Measurements from ENCODE around the gene CEP55. TPM values are rescaled to one million over a fixed set of nuclear protein-coding genes. Genes with fewer than 3 reads are reported as not detected.

CEP55 gene
- polyA plus RNA-seq, 1 experiment, result 16.3 TPM

- Histone ChIP-seq H3K4me3 (ENCODE audit: low read depth, low read length) (no peak overlapping the region), H3K27ac (ENCODE audit: low read depth, low read length) (no peak overlapping the region), H3K9me3 (ENCODE audit: control insufficient read depth, insufficient read depth, low read length) (no peaks in the 10 kb centered on the region), H3K27me3 (ENCODE audit: control insufficient read depth, insufficient read depth, low read length) (no peaks in the 10 kb centered on the region)
- ChIA-PET POLR2A (no interaction called here), CTCF (no interaction called here)
- DNase-seq (ENCODE audit: low read depth, low spot score), result no peak
- TF ChIP-seq CTCF (IDR thresholded peaks at IDR 0.05; ENCODE audit: low read depth, low read length), result no peak
Observed at GRCh38 chr10:93452143-93452542, 44.3 kb upstream of the CEP55 start.

- Histone ChIP-seq H3K27ac (ENCODE audit: low read depth, low read length) (no peak overlapping the region), H3K9me3 (ENCODE audit: control insufficient read depth, insufficient read depth, low read length) (no peaks in the 10 kb centered on the region), H3K4me3 (ENCODE audit: low read depth, low read length) (no peak overlapping the region), H3K27me3 (ENCODE audit: control insufficient read depth, insufficient read depth, low read length) (no peaks in the 10 kb centered on the region)
- CTCF ChIA-PET, result no interaction called here
- TF ChIP-seq CTCF (IDR thresholded peaks at IDR 0.05; ENCODE audit: low read depth, low read length), result no peak
- POLR2A ChIA-PET, result no interaction called here
- no peak for DNase-seq (ENCODE audit: low read depth, low spot score)
Observed at GRCh38 chr10:93454146-93454545, 42.3 kb upstream of the CEP55 start.

- DNase-seq (ENCODE audit: low read depth, low spot score), result no peak
- Histone ChIP-seq H3K27me3 (ENCODE audit: control insufficient read depth, insufficient read depth, low read length) (no peaks in the 10 kb centered on the region), H3K9me3 (ENCODE audit: control insufficient read depth, insufficient read depth, low read length) (no peaks in the 10 kb centered on the region), H3K4me3 (ENCODE audit: low read depth, low read length) (no peak overlapping the region), H3K27ac (ENCODE audit: low read depth, low read length) (no peak overlapping the region)
- CTCF ChIA-PET, result no interaction called here
- POLR2A ChIA-PET, result no interaction called here
- TF ChIP-seq CTCF (IDR thresholded peaks at IDR 0.05; ENCODE audit: low read depth, low read length), result no peak
Observed at GRCh38 chr10:93454736-93455135, 41.7 kb upstream of the CEP55 start.

GRCh38 chr10:93456480-93456879 is 39.9 kb upstream of the CEP55 start:
- POLR2A ChIA-PET, result interaction anchor here (0.7 to 1.4 kb wide), 3 partner anchors 11 to 20 kb away, joined by 3 to 4 read pairs (median 3); no protein-coding TSS in a partner anchor
- Histone ChIP-seq H3K27me3 (ENCODE audit: control insufficient read depth, insufficient read depth, low read length) (no peaks in the 10 kb centered on the region), H3K27ac (ENCODE audit: low read depth, low read length) (no peak overlapping the region), H3K4me3 (ENCODE audit: low read depth, low read length) (no peak overlapping the region), H3K9me3 (ENCODE audit: control insufficient read depth, insufficient read depth, low read length) (no peaks in the 10 kb centered on the region)
- DNase-seq (ENCODE audit: low read depth, low spot score), result no peak
- CTCF ChIA-PET, result interaction anchor here (4.2 kb wide), 1 partner anchor 26 kb away, joined by 20 read pairs; the partner anchor contains the start of gene MYOF
- TF ChIP-seq CTCF (IDR thresholded peaks at IDR 0.05; ENCODE audit: low read depth, low read length), result no peak

- TF ChIP-seq CTCF (IDR thresholded peaks at IDR 0.05; ENCODE audit: low read depth, low read length), result no peak
- no peak overlapping the region for H3K4me3 ChIP-seq (ENCODE audit: low read depth, low read length)
- CTCF ChIA-PET, result interaction anchor here (0.6 to 4.2 kb wide), 5 partner anchors 11 to 768 kb away, joined by 3 to 20 read pairs (median 4); partner anchors contain the start of genes HHEX and MYOF
Observed at GRCh38 chr10:93457511-93457910, 38.9 kb upstream of the CEP55 start.

More at GRCh38 chr10:93457511-93457910, 38.9 kb upstream of the CEP55 start:
- Histone ChIP-seq H3K27me3 (ENCODE audit: control insufficient read depth, insufficient read depth, low read length) (no peaks in the 10 kb centered on the region), H3K27ac (ENCODE audit: low read depth, low read length) (peak overlapping the region; percentile 91), H3K9me3 (ENCODE audit: control insufficient read depth, insufficient read depth, low read length) (no peaks in the 10 kb centered on the region)
- DNase-seq (ENCODE audit: low read depth, low spot score), result no peak
- POLR2A ChIA-PET, result interaction anchor here (0.6 to 2.7 kb wide), 5 partner anchors 11 to 1042 kb away, joined by 3 to 35 read pairs (median 3); no protein-coding TSS in a partner anchor
